ENCODE data around the gene INVS. TPM values are rescaled to one million over a fixed set of nuclear protein-coding genes. Genes with fewer than 3 reads are reported as not detected.

The INVS gene
- total and polyA plus RNA-seq, 12 donors = 1.6 to 8.0 (median 5.5) TPM

DNA sequence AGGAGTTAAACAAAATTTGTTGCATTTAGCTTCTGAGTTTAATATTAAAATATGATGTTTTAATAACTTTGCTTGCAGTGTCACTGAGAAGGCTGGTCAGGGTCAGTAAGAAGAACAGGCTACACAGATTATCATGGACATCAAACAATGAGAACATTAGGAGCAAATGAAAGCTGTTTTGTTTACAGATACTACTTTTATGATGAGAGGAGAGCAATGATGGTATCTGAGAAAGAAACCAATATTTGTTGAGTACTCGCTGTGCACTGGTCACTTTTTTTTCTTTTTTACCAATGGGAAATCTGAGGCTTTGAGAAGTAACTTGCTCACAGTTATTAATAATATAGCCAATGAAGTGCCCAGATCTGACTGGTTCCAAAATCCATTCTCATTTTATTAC is 109.6 kb downstream of the INVS start:
- WGBS, 2 donors = 97 to 98% methylated on average over 1 of the region's 1 CpG
- no peaks in the 10 kb centered on the region for H3K9me3 ChIP-seq
- H3K36me3 ChIP-seq = no peaks in the 10 kb centered on the region
- H3K27me3 ChIP-seq = no peaks in the 10 kb centered on the region
- peaks cover 0 to 28% (median 12%) of the 10 kb centered on the region in 9 donors for H3K4me1 ChIP-seq
- intact Hi-C loops (cut with DNase I) = loop anchor here in 1 of 10 donors (10.0 kb wide), 1 partner anchor 104 kb away; no protein-coding TSS in a partner anchor
- TF ChIP-seq, protein P1, sequence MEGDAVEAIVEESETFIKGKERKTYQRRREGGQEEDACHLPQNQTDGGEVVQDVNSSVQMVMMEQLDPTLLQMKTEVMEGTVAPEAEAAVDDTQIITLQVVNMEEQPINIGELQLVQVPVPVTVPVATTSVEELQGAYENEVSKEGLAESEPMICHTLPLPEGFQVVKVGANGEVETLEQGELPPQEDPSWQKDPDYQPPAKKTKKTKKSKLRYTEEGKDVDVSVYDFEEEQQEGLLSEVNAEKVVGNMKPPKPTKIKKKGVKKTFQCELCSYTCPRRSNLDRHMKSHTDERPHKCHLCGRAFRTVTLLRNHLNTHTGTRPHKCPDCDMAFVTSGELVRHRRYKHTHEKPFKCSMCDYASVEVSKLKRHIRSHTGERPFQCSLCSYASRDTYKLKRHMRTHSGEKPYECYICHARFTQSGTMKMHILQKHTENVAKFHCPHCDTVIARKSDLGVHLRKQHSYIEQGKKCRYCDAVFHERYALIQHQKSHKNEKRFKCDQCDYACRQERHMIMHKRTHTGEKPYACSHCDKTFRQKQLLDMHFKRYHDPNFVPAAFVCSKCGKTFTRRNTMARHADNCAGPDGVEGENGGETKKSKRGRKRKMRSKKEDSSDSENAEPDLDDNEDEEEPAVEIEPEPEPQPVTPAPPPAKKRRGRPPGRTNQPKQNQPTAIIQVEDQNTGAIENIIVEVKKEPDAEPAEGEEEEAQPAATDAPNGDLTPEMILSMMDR (IDR thresholded peaks at IDR 0.05) = no peak
- H3K4me3 ChIP-seq = no peak overlapping the region
- DNase-seq (no peak), ATAC-seq (no peak)
- H3K27ac ChIP-seq = no peak overlapping the region

DNA sequence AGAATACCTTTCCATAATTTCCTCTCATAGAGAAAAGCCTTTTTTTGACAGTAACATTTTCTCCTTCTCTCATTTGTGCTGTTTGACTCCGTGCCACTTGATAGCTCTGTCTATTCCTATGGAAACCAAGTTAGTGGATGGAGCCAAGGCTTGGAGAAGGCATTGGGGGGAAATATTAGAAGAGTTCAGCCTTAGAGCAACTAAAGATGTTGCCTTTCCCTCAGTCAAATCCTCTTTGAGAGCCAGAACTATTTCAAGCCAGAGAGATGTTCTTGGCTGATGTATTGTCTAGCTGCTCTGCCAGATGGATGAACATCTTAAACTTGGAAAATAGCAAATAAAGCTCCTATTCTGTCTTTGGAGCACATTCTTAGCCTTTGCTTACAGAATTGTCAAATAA is 112.4 kb downstream of the INVS start:
- intact Hi-C loops (cut with DNase I) = loop anchor here in 5 of 10 donors (5.0 to 10.0 kb wide), 7 partner anchors 97 to 947 kb away; partner anchors contain the start of gene NR4A3 (in 1 of the 5)
- ATAC-seq = peak in 1 of 8 donors; percentile 23

DNA sequence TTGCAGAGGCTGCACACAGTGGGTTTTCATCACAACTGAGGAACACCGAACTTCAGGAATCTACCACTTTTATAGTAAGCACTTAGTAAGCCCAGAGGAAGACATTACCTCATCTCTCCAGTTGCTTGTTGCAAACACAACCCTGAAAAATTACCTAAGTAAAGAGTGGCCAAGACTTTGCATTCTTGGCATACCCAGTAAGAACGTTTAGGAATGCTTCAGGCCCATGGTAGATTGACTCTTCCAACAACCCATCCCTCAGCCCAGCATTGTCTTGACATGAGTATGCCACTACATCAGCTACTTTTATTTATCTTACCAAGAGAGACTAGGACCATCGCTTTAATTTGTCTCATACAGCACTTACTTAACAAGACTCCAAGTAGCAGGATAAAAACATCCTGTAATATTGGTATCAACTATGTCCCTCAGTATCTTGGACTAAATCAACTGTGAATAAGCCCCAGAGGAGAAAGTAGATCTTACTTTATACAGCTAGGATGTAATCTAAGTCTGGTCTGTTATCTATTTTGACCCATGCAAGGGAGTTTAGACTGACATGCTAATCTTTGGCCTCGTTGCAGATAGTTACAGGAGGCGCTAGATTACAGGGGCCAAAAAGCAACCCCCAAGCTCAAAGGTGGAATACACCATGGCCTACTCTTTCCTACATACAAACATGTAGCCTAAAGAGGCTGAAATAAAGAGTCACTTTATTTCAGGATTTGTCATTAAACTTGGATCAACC is 114.9 kb downstream of the INVS start:
- no peaks in the 10 kb centered on the region for H3K27me3 ChIP-seq
- intact Hi-C loops (cut with DNase I) = loop anchor here in 5 of 10 donors (5.0 to 10.0 kb wide), 7 partner anchors 99 to 949 kb away; partner anchors contain the start of gene NR4A3 (in 1 of the 5)
- no peak overlapping the region for H3K4me3 ChIP-seq
- no peak for DNase-seq
- ATAC-seq = no peak
- no peak overlapping the region for H3K27ac ChIP-seq
- peaks cover 0 to 6% (median 0%) of the 10 kb centered on the region in 9 donors for H3K36me3 ChIP-seq
- WGBS, 2 donors = 72 to 75% methylated on average over 5 of the region's 5 CpGs
- peaks cover 0 to 15% (median 0%) of the 10 kb centered on the region in 9 donors for H3K4me1 ChIP-seq
- no peaks in the 10 kb centered on the region for H3K9me3 ChIP-seq
- TF ChIP-seq, protein P1 (IDR thresholded peaks at IDR 0.05) = no peak

More for the DNA sequence above, 112.4 kb downstream of the INVS start:
- Histone ChIP-seq H3K4me3 (no peak overlapping the region), H3K27ac (no peak overlapping the region), H3K9me3 (no peaks in the 10 kb centered on the region), H3K27me3 (no peaks in the 10 kb centered on the region), H3K4me1 (peaks cover 0 to 24% (median 9%) of the 10 kb centered on the region in 9 donors), H3K36me3 (peaks cover 0 to 6% (median 0%) of the 10 kb centered on the region in 9 donors)
- WGBS, 2 donors = 66 to 78% methylated on average over 1 of the region's 1 CpG
- TF ChIP-seq, protein P1 (IDR thresholded peaks at IDR 0.05) = no peak
- no peak for DNase-seq

DNA sequence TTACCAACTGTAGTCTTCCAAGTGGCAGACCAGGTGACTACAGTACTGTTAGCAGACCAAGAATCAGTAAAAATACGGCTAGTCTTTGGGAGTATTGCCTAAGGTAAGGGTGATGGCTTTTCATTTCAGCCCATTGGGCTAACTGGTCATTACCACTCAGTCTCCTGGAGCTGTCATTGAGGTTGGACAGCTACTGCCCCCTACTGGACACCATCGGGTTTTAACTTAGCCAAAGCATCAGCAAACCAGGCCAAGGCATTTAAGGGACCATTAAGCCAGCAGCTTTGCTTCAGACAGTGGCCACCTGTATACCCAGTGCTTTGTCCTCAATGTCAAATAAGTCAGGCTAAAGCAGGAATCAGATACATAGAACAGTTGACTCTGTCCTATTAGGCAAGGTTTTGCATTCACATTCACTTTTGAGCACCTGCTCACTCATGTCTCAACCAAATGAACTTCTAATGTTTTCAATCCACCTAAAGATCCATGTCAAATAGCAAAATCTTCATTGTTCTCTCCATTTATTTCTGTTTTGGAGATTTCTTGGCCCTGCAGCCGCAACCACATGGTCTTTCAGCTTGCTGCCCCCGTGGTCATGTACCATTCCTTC is 117.2 kb downstream of the INVS start:
- Histone ChIP-seq H3K4me3 (no peak overlapping the region), H3K36me3 (peaks cover 0 to 6% (median 0%) of the 10 kb centered on the region in 9 donors), H3K4me1 (peaks cover 0 to 14% (median 0%) of the 10 kb centered on the region in 9 donors), H3K27me3 (no peaks in the 10 kb centered on the region), H3K27ac (no peak overlapping the region), H3K9me3 (no peaks in the 10 kb centered on the region)
- 72 to 76% methylated on average over 4 of the region's 4 CpGs for WGBS, 2 donors
- ATAC-seq = peak in 6 of 8 donors; percentile 48 to 70 (median 58)
- TF ChIP-seq, protein P1 (IDR thresholded peaks at IDR 0.05) = peak; percentile 44 to 75 (median 62)
- peak in 1 of 2 donors; percentile 54 for DNase-seq
- intact Hi-C loops (cut with DNase I) = loop anchor here in 7 of 10 donors (5.0 to 10.0 kb wide), 6 partner anchors 101 to 951 kb away; partner anchors contain the start of gene NR4A3 (in 1 of the 7)

Measured in heart right ventricle (tissue), 16 donors.